Endothelial cell (in vitro differentiated cells): ENCODE measurements around the gene PTTG1. TPM values are rescaled to one million over a fixed set of nuclear protein-coding genes. Genes with fewer than 3 reads are reported as not detected.

Source experiments
- DNase-seq: peaks from one replicate; pipeline ENCODE4 v3.0.0; 2021; ENCODE audit warnings: low spot score
- H3K27ac Mint-ChIP-seq: one replicate; pipeline ENCODE4 v1.8.0; 2021; ENCODE audit warnings: mixed read lengths, inconsistent platforms; ENCODE audit not compliant: unreplicated experiment
- H3K27me3 Mint-ChIP-seq: one replicate; pipeline ENCODE4 v1.8.0; 2021; ENCODE audit warnings: mild to moderate bottlenecking, moderate library complexity, mixed read lengths, inconsistent platforms; ENCODE audit not compliant: unreplicated experiment
- H3K36me3 Mint-ChIP-seq: one replicate; pipeline ENCODE4 v1.8.0; 2021; ENCODE audit warnings: mild to moderate bottlenecking, low read depth, mixed read lengths, inconsistent platforms; ENCODE audit not compliant: unreplicated experiment
- H3K4me1 Mint-ChIP-seq: one replicate; pipeline ENCODE4 v1.8.0; 2021; ENCODE audit warnings: mild to moderate bottlenecking, mixed read lengths, inconsistent platforms; ENCODE audit not compliant: unreplicated experiment
- H3K4me3 Mint-ChIP-seq: one replicate; pipeline ENCODE4 v1.8.0; 2021; ENCODE audit warnings: mild to moderate bottlenecking, mixed read lengths, inconsistent platforms; ENCODE audit not compliant: unreplicated experiment
- H3K9me3 Mint-ChIP-seq: one replicate; pipeline ENCODE4 v1.8.0; 2021; ENCODE audit warnings: mixed read lengths, inconsistent platforms; ENCODE audit not compliant: unreplicated experiment
- CTCF ChIP-seq: fragments of 200-600 bp; sonication (generic); IDR thresholded peaks from one replicate; pipeline ENCODE4 v1.5.0; 2021; ENCODE audit warnings: antibody characterized with exemption; ENCODE audit not compliant: unreplicated experiment
- total RNA-seq: library from RNA; stranded (reverse); fragmentation: NEBNext Ultra II Directional; extraction: Animal tissue kit (Norgen Biotek cat#: 25700); gene quantifications from one replicate; pipeline ENCODE4 v1.2.1, GENCODE V29; 2021; ENCODE audit not compliant: unreplicated experiment

The PTTG1 gene
- total RNA-seq, 1 donor from 2014 or later: 25.1 TPM

- Mint-ChIP-seq H3K27me3 (peaks cover 1% of the 10 kb centered on the region), H3K9me3 (no peaks in the 10 kb centered on the region), H3K4me1 (peaks cover 3% of the 10 kb centered on the region), H3K4me3 (no peak overlapping the region), H3K36me3 (no peaks in the 10 kb centered on the region), H3K27ac (no peak overlapping the region)
- TF ChIP-seq CTCF: no peak
- no peak for DNase-seq
Measured at GRCh38 chr5:160445132-160445531, 23.5 kb downstream of the PTTG1 start.

- Mint-ChIP-seq H3K4me3 (no peak overlapping the region), H3K9me3 (no peaks in the 10 kb centered on the region), H3K4me1 (peaks cover 5% of the 10 kb centered on the region), H3K36me3 (no peaks in the 10 kb centered on the region), H3K27ac (no peak overlapping the region), H3K27me3 (peaks cover 1% of the 10 kb centered on the region)
- no peak for TF ChIP-seq CTCF
- no peak for DNase-seq
Measured at GRCh38 chr5:160445751-160446150, 24.1 kb downstream of the PTTG1 start.

GRCh38 chr5:160448886-160449285 is 27.2 kb downstream of the PTTG1 start:
- no peak for TF ChIP-seq CTCF
- DNase-seq: no peak
- H3K4me1 Mint-ChIP-seq: peaks cover 10% of the 10 kb centered on the region
- H3K36me3 Mint-ChIP-seq: no peaks in the 10 kb centered on the region
- H3K4me3 Mint-ChIP-seq: no peak overlapping the region
- peaks cover 2% of the 10 kb centered on the region for H3K27me3 Mint-ChIP-seq
- H3K9me3 Mint-ChIP-seq: no peaks in the 10 kb centered on the region
- H3K27ac Mint-ChIP-seq: no peak overlapping the region

GRCh38 chr5:160449458-160449857 is 27.8 kb downstream of the PTTG1 start:
- no peaks in the 10 kb centered on the region for H3K9me3 Mint-ChIP-seq
- H3K27ac Mint-ChIP-seq: no peak overlapping the region
- TF ChIP-seq CTCF: no peak

GRCh38 chr5:160450164-160450932 is 28.7 kb downstream of the PTTG1 start:
- peaks cover 14% of the 10 kb centered on the region for H3K4me1 Mint-ChIP-seq
- no peak for TF ChIP-seq CTCF
- no peaks in the 10 kb centered on the region for H3K36me3 Mint-ChIP-seq
- peaks cover 2% of the 10 kb centered on the region for H3K27me3 Mint-ChIP-seq
- no peaks in the 10 kb centered on the region for H3K9me3 Mint-ChIP-seq
- DNase-seq: no peak
- no peak overlapping the region for H3K4me3 Mint-ChIP-seq
- H3K27ac Mint-ChIP-seq: no peak overlapping the region

More at GRCh38 chr5:160449458-160449857, 27.8 kb downstream of the PTTG1 start:
- Mint-ChIP-seq H3K4me3 (no peak overlapping the region), H3K4me1 (peaks cover 14% of the 10 kb centered on the region), H3K27me3 (peaks cover 2% of the 10 kb centered on the region), H3K36me3 (no peaks in the 10 kb centered on the region)
- no peak for DNase-seq
